Activated CD8-positive, alpha-beta T cell treated with anti-CD3 and anti-CD28 coated beads, Interleukin-2, amount 10 ng/mL, durations not matched to agents 7 days and 5 days (primary cell): ENCODE measurements around the gene MCM10. TPM values are rescaled to one million over a fixed set of nuclear protein-coding genes. Genes with fewer than 3 reads are reported as not detected.

Experiments used
- ATAC-seq: fragments of 150-1000 bp; cut with Tn5 transposase; one replicate; pipeline ENCODE4 v1.10.0; 2021; ENCODE audit warnings: moderate library complexity
- CTCF ChIA-PET: fragments of 350-600 bp; sonication (Branson Sonifier 250); formaldehyde crosslinking; loops from one replicate; lab custom pipeline; 2021; ENCODE audit warnings: antibody characterized with exemption; lab: Charles Lee
- POLR2A ChIA-PET: fragments of 350-600 bp; sonication (Branson Sonifier 250); formaldehyde crosslinking; loops from one replicate; lab custom pipeline; 2021; ENCODE audit warnings: antibody characterized with exemption; lab: Charles Lee
- DNase-seq: peaks from one replicate; pipeline ENCODE4 v3.0.0-alpha.2; 2020
- H3K27ac Mint-ChIP-seq: one replicate; pipeline ENCODE4 v1.8.0; 2021; ENCODE audit warnings: mild to moderate bottlenecking, mixed read lengths
- H3K27me3 Mint-ChIP-seq: one replicate; pipeline ENCODE4 v1.8.0; 2021; ENCODE audit warnings: low read depth, mixed read lengths
- H3K36me3 Mint-ChIP-seq: one replicate; pipeline ENCODE4 v1.8.0; 2021; ENCODE audit warnings: low read depth, mixed read lengths
- H3K4me1 Mint-ChIP-seq: one replicate; pipeline ENCODE4 v1.8.0; 2021; ENCODE audit warnings: low read depth, mixed read lengths
- H3K4me3 Mint-ChIP-seq: one replicate; pipeline ENCODE4 v1.8.0; 2021; ENCODE audit warnings: mild to moderate bottlenecking, mixed read lengths
- H3K9me3 Mint-ChIP-seq: one replicate; pipeline ENCODE4 v1.8.0; 2022; ENCODE audit warnings: mixed read lengths; ENCODE audit not compliant: insufficient read depth
- total RNA-seq, 2 experiments: library from RNA; stranded (reverse); gene quantifications; one replicate each; pipeline ENCODE4 v1.2.3, GENCODE V29; 2021

The MCM10 gene
- total RNA-seq, 2 experiments from 2014 or later: 68.3 to 73.5 TPM

GRCh38 chr10:13168781-13169180, 7.4 kb downstream of the MCM10 start:
- Mint-ChIP-seq H3K9me3 (no peaks in the 10 kb centered on the region), H3K36me3 (peaks cover 58% of the 10 kb centered on the region), H3K27me3 (no peaks in the 10 kb centered on the region), H3K4me1 (peaks cover 14% of the 10 kb centered on the region), H3K4me3 (no peak overlapping the region), H3K27ac (no peak overlapping the region)
- ChIA-PET CTCF (interaction anchor here (1.7 kb wide), 1 partner anchor 271 kb away, joined by 4 read pairs; no protein-coding TSS in a partner anchor), POLR2A (no interaction called here)
- ATAC-seq (no peak), DNase-seq (no peak)

- ATAC-seq (no peak), DNase-seq (no peak)
- Mint-ChIP-seq H3K4me1 (no peaks in the 10 kb centered on the region), H3K9me3 (no peaks in the 10 kb centered on the region), H3K36me3 (peaks cover 55% of the 10 kb centered on the region), H3K27ac (no peak overlapping the region), H3K27me3 (no peaks in the 10 kb centered on the region), H3K4me3 (no peak overlapping the region)
- POLR2A ChIA-PET: interaction anchor here (0.7 kb wide), 1 partner anchor 231 kb away, joined by 3 read pairs; no protein-coding TSS in a partner anchor
- CTCF ChIA-PET: no interaction called here
These were observed 12.3 kb downstream of the MCM10 start for GRCh38 chr10:13173616-13174015.

DNA sequence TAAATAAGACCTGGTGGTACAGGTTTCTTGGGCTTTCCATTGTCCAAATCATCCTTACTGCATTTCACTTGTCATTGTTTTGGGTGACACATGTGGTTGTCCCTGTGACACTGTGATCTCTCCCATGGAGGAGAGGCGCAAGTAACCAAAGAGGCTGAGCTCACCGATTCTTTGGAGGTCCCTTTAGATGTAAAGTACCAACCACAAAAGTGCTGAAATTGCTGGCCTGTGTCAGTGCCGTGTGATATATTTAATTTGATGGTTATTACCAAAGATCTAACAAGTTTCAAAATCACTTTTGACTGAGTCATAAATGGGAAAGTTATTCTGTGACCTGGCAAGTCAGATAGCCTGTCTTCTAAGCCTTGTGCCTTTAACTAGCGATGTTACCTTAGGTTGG, 19.4 kb downstream of the MCM10 start:
- Mint-ChIP-seq H3K4me1 (no peaks in the 10 kb centered on the region), H3K4me3 (no peak overlapping the region), H3K27ac (no peak overlapping the region), H3K27me3 (no peaks in the 10 kb centered on the region), H3K36me3 (peaks cover 75% of the 10 kb centered on the region), H3K9me3 (no peaks in the 10 kb centered on the region)
- no peak for DNase-seq
- ChIA-PET CTCF (interaction anchor here (1.0 to 2.2 kb wide), 2 partner anchors 20 to 121 kb away, joined by 4 to 13 read pairs; partner anchors contain the start of gene MCM10), POLR2A (no interaction called here)
- ATAC-seq: no peak

DNA sequence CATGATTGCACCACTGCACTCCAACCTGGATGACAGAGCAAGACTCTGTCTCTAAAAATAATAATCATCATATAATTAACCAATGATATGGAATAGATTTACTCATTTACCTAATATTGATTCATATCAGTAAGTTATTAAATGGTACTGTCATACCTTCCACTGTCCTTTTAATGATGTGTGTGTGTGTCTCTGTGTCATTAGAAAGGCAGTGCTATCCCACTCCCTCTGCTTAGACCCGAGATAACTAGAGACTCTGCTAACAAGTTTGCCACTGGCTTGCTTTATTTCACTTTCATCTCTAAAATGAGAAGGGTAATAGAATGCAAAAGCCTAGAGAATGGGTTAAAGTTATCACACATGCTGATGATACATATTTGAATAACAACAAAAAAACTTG, 21.1 kb downstream of the MCM10 start:
- Mint-ChIP-seq H3K27me3 (no peaks in the 10 kb centered on the region), H3K27ac (no peak overlapping the region), H3K36me3 (peaks cover 79% of the 10 kb centered on the region), H3K4me3 (no peak overlapping the region), H3K4me1 (no peaks in the 10 kb centered on the region), H3K9me3 (no peaks in the 10 kb centered on the region)
- CTCF ChIA-PET: interaction anchor here (0.6 to 1.0 kb wide), 5 partner anchors 12 to 120 kb away, joined by 3 read pairs; partner anchors contain the start of gene MCM10
- DNase-seq (no peak), ATAC-seq (no peak)
- POLR2A ChIA-PET: no interaction called here

DNA sequence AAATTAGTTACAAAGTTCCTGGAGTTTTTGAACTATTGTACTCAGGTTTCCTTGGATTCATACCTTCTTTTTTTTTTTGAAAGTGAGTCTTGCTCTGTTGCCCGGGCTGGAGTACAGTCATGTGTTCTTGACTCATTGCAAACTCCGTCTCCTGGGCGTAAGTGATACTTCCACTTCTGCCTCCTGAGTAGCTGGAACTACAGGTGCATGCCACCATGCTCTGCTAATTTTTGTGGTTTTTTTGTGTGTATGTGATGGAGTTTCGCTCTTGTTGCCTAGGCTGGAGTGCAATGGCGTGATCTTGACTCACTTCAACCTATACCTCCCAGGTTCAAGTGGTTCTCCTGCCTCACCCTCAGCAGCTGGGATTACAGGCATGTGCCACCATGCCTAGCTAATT, 22.3 kb downstream of the MCM10 start:
- H3K9me3 Mint-ChIP-seq: no peaks in the 10 kb centered on the region
- DNase-seq: no peak
- no peaks in the 10 kb centered on the region for H3K4me1 Mint-ChIP-seq
- no peak for ATAC-seq
- no peak overlapping the region for H3K4me3 Mint-ChIP-seq
- no peaks in the 10 kb centered on the region for H3K27me3 Mint-ChIP-seq
- POLR2A ChIA-PET: no interaction called here
- H3K36me3 Mint-ChIP-seq: peaks cover 75% of the 10 kb centered on the region
- CTCF ChIA-PET: no interaction called here
- no peak overlapping the region for H3K27ac Mint-ChIP-seq

- Mint-ChIP-seq H3K9me3 (no peaks in the 10 kb centered on the region), H3K27me3 (no peaks in the 10 kb centered on the region), H3K4me3 (no peak overlapping the region), H3K27ac (no peak overlapping the region), H3K36me3 (peaks cover 76% of the 10 kb centered on the region), H3K4me1 (no peaks in the 10 kb centered on the region)
- DNase-seq (no peak), ATAC-seq (no peak)
- ChIA-PET CTCF (no interaction called here), POLR2A (no interaction called here)
These were observed 22.9 kb downstream of the MCM10 start for GRCh38 chr10:13184276-13184675.

DNA sequence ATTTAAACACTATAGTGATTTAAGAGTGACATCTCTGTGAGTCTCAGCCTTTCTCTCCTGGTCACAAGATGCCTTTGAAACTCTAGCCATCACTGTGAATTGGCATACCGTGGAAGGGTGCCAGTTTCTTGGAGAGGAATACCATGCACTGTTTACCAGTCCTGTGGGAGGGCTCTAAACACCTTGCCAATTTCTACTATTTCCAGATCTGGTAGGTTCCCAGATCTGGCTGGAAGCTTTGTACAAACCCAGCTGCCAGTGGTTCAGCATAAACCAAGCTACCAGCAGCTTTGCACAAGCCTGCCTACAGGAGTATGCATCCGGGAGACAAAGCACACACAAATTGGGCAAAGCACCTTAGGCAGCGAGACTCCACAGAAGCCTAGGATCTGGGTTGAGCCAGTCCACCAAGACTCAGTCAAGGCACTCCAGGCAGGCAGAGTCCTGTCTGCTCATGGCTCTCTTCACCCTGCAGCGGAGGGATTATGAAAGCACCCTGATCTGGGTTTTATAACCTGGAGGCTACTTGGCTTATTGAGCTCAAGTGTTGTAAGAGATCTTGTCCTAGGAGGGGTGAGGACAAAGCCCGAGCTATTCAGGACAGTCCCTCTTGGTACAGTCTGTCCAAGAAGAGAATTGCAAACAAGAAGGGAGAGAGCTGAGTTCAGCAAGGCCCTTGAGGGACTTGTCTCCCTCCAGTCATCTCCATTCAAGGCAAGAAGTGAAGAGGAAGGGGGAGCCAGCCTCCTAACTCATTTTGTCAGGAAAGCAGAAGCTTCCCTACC, 23.6 kb downstream of the MCM10 start:
- H3K4me1 Mint-ChIP-seq: no peaks in the 10 kb centered on the region
- no peaks in the 10 kb centered on the region for H3K27me3 Mint-ChIP-seq
- POLR2A ChIA-PET: no interaction called here
- H3K36me3 Mint-ChIP-seq: peaks cover 75% of the 10 kb centered on the region
- no peak overlapping the region for H3K27ac Mint-ChIP-seq
- H3K4me3 Mint-ChIP-seq: no peak overlapping the region
- no peaks in the 10 kb centered on the region for H3K9me3 Mint-ChIP-seq
- no peak for DNase-seq
- CTCF ChIA-PET: no interaction called here
- ATAC-seq: no peak

DNA sequence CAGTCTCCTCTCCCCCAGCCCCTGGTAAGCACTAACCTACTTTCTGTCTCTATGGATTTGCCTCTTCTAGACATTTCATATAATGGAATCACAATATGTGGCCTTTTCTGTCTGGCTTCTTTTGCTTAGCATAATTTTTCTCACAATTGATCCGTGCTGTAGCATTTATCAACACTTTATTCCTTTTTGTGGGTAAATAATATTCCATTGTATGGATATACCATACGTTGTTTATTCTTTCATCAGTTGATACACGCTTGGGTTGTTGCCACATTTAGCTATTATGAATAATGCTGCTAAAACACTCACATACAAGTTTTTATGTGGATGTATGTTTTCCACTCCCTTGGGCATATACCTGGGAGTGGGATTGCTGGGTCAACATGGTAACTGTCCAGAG, 25.8 kb downstream of the MCM10 start:
- DNase-seq: no peak
- ChIA-PET POLR2A (no interaction called here), CTCF (no interaction called here)
- no peaks in the 10 kb centered on the region for H3K27me3 Mint-ChIP-seq
- no peak overlapping the region for H3K4me3 Mint-ChIP-seq
- no peak for ATAC-seq
- H3K4me1 Mint-ChIP-seq: no peaks in the 10 kb centered on the region
- H3K36me3 Mint-ChIP-seq: peaks cover 70% of the 10 kb centered on the region
- no peaks in the 10 kb centered on the region for H3K9me3 Mint-ChIP-seq
- no peak overlapping the region for H3K27ac Mint-ChIP-seq

DNA sequence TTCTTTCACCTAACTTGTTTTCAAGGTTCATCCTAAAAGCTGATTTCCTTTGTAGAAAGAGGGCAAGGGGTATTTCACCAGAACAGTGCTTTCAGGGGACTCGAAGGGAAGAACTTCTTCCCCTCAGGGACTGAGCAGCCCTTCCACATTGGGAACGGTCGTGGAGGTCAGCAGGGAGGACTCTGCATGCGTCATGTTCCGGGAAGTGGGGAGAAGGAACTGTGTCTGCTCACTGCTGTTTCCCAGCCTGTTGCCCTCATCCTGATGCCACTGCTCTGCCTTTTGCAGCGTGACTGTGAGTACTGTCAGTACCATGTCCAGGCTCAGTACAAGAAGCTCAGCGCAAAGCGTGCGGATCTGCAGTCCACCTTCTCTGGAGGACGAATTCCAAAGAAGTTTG, 27.2 kb downstream of the MCM10 start:
- H3K27ac Mint-ChIP-seq: no peak overlapping the region
- H3K4me3 Mint-ChIP-seq: no peak overlapping the region
- H3K27me3 Mint-ChIP-seq: no peaks in the 10 kb centered on the region
- H3K4me1 Mint-ChIP-seq: no peaks in the 10 kb centered on the region
- POLR2A ChIA-PET: no interaction called here
- ATAC-seq: no peak
- no peaks in the 10 kb centered on the region for H3K9me3 Mint-ChIP-seq
- peaks cover 71% of the 10 kb centered on the region for H3K36me3 Mint-ChIP-seq
- CTCF ChIA-PET: interaction anchor here (1.3 kb wide), 1 partner anchor 9 kb away, joined by 3 read pairs; no protein-coding TSS in a partner anchor
- DNase-seq: no peak

- CTCF ChIA-PET: interaction anchor here (0.8 kb wide), 1 partner anchor 17 kb away, joined by 3 read pairs; no protein-coding TSS in a partner anchor
These were observed 28.6 kb downstream of the MCM10 start for GRCh38 chr10:13189961-13190360.

GRCh38 chr10:13190816-13191215, 29.5 kb downstream of the MCM10 start:
- CTCF ChIA-PET: interaction anchor here (1.0 kb wide), 1 partner anchor 29 kb away, joined by 3 read pairs; the partner anchor contains the start of gene MCM10
- Mint-ChIP-seq H3K9me3 (no peaks in the 10 kb centered on the region), H3K27ac (no peak overlapping the region), H3K27me3 (no peaks in the 10 kb centered on the region), H3K4me3 (no peak overlapping the region), H3K36me3 (peaks cover 64% of the 10 kb centered on the region), H3K4me1 (no peaks in the 10 kb centered on the region)
- POLR2A ChIA-PET: no interaction called here
- ATAC-seq: no peak
- DNase-seq: no peak

More at GRCh38 chr10:13189961-13190360, 28.6 kb downstream of the MCM10 start:
- DNase-seq: no peak
- Mint-ChIP-seq H3K27ac (no peak overlapping the region), H3K4me3 (no peak overlapping the region), H3K9me3 (no peaks in the 10 kb centered on the region), H3K36me3 (peaks cover 65% of the 10 kb centered on the region), H3K4me1 (no peaks in the 10 kb centered on the region), H3K27me3 (no peaks in the 10 kb centered on the region)
- POLR2A ChIA-PET: no interaction called here
- no peak for ATAC-seq

DNA sequence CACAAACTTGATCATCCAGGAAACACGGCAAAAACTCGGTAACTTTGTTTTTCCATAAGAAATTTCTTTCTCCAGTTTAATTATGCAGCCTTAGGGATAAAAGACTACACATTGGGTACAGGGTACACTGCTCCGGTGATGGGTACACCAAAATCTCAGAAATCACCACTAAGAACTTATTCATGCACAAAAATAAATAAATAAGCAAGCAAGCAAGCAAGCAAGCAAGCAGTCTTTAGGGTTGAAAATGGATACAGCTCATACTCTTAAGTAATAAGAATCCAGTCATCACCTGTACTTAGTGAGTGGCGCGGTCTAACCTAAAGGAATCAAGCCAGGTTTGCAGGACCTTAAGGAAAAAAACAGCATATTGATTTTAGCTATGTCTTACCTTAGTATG, 30.0 kb downstream of the MCM10 start:
- Mint-ChIP-seq H3K9me3 (no peaks in the 10 kb centered on the region), H3K27me3 (no peaks in the 10 kb centered on the region), H3K36me3 (peaks cover 60% of the 10 kb centered on the region), H3K4me3 (no peak overlapping the region), H3K27ac (no peak overlapping the region), H3K4me1 (no peaks in the 10 kb centered on the region)
- CTCF ChIA-PET: interaction anchor here (1.0 kb wide), 1 partner anchor 30 kb away, joined by 3 read pairs; the partner anchor contains the start of gene MCM10
- DNase-seq (no peak), ATAC-seq (no peak)
- POLR2A ChIA-PET: no interaction called here
